Heart left ventricle (tissue), 16 donors: ENCODE results near the gene RFT1. TPM values are rescaled to one million over a fixed set of nuclear protein-coding genes. Genes with fewer than 3 reads are reported as not detected.

Experiments used
- ATAC-seq, 4 donors: fragments of 200-7000 bp; cut with Tn5 transposase; one replicate each; pipeline ENCODE4 v1.9.1; 2020 to 2022; ENCODE audit warnings: moderate library complexity in 4 of 4, mild to moderate bottlenecking in 3 of 4, moderate number of reproducible peaks in 1 of 4
- DNase-seq, 5 donors: peaks; one replicate each; pipeline ENCODE4 v3.0.0-alpha.2; 2020
- H3K27ac ChIP-seq, 12 donors: fragments of 200-600 bp; sonication (generic) in 4 of 12; one replicate each; pipeline versions ENCODE4 v1.5.0 to v1.8.0; 2016 to 2022; ENCODE audit warnings: mild to moderate bottlenecking in 2 of 12
- H3K27me3 ChIP-seq, 9 donors: fragments of 200-600 bp; sonication (generic) in 2 of 9; one replicate each; pipeline versions ENCODE4 v1.5.1 to v1.8.0; 2016 to 2022; ENCODE audit warnings: mild to moderate bottlenecking in 3 of 9
- H3K36me3 ChIP-seq, 9 donors: fragments of 200-600 bp; sonication (generic) in 2 of 9; one replicate each; pipeline versions ENCODE4 v1.5.0 to v1.8.0; 2018 to 2022; ENCODE audit warnings: mild to moderate bottlenecking in 2 of 9
- H3K4me1 ChIP-seq, 12 donors: fragments of 200-600 bp; sonication (generic) in 4 of 12; one replicate each; pipeline versions ENCODE4 v1.5.0 to v1.8.0; 2016 to 2022; ENCODE audit warnings: mild to moderate bottlenecking in 3 of 12
- H3K4me3 ChIP-seq, 12 donors: fragments of 200-600 bp; sonication (generic) in 4 of 12; one replicate each; pipeline versions ENCODE4 v1.5.0 to v1.8.0; 2017 to 2022; ENCODE audit warnings: mild to moderate bottlenecking in 9 of 12, moderate library complexity in 4 of 12
- H3K9me3 ChIP-seq, 12 donors: fragments of 200-600 bp; sonication (generic) in 4 of 12; one replicate each; pipeline versions ENCODE4 v1.5.0 to v1.8.0; 2016 to 2022; ENCODE audit warnings: mild to moderate bottlenecking in 1 of 12
- CTCF ChIP-seq, 12 donors: fragments of 200-600 bp; sonication (generic) in 4 of 12; IDR thresholded peaks; one replicate each; pipeline versions ENCODE4 v1.5.0 to v1.8.0; 2018 to 2022; ENCODE audit warnings: antibody characterized with exemption in 12 of 12, mild to moderate bottlenecking in 5 of 12
- POLR2A ChIP-seq, 2 donors: fragments of 450-650 bp; IDR thresholded peaks; one replicate each; pipeline ENCODE4 v1.6.1; 2017; ENCODE audit warnings: antibody characterized with exemption in 2 of 2, mild to moderate bottlenecking in 2 of 2, moderate library complexity in 2 of 2
- WGBS, 4 donors: extraction: QIAGEN DNeasy Blood & Tissue Kit in 2 of 4; methylation state at CpG; one replicate each; pipeline versions ENCODE4 v1.1.5 to v1.1.7; 2013 to 2018; 5-methylcytosine and 5-hydroxymethylcytosine counted together
- intact Hi-C, 10 donors: fragments of 100-400 bp; cut with DNase I; formaldehyde crosslinking; loops; one replicate each; pipeline versions ENCODE4 v1.11.1 to v1.14.2; 2022
- polyA plus RNA-seq, 2 donors: library from polyadenylated mRNA; stranded (reverse); fragments of 200-250 nt; gene quantifications; one replicate each; pipeline ENCODE4 v1.2.3, GENCODE V29; 2013
- total RNA-seq, 9 donors: library from RNA; depleted of rRNA in 2 of 9; stranded (reverse); fragments of >200 nt in 2 of 9; fragmentation: NEBNext Ultra II Directional in 3 of 9; extraction: Animal tissue kit (Norgen Biotek cat#: 25700) in 3 of 9; gene quantifications; one replicate each; pipeline versions ENCODE4 v1.1.0 to v1.2.4, GENCODE V29; 2016 to 2023
- donor health status: ischemic (EF 13 %, LVEDD 7.1; RV severe dilation, severe dysfunction).
- donor health status: healthy with polysubstance abuse.
- donor health status: DM: no; HTN: yes; CAD: no.
- donor health status: DM: no; HTN: no; CAD: no.
- donor health status: ischemic (EF 25% LVEDD 6.9; RV normal size, moderate dysfunction).
- donor health status: ischemic (EF 25% LVEDD 5.7; RV mildly dilated, moderate dysfunction).
- donor health status: healthy.
- donor health status: DM: yes; HTN: yes; CAD: no.
- donor health status: ischemic (EF 35%, LVEDD 5.7; RV mildly dilated, moderate dysfunction).
- donor health status: nonischemic (EF 11% LVEDD 7.7; RV severe dilation, severe dysfunction).
- donor health status: DM: yes; HTN: yes; CAD: no.
- donor health status: PGD.
- donor health status: ischemic (EF 29% LVEDD 5.4; RV normal size, mild dysfunction).
- donor health status: nonischemic (EF 23%, LVEDD 6.1; RV moderate dilation, normal function).

Gene RFT1
- total and polyA plus RNA-seq, 11 donors, result 5.0 to 16.2 (median 8.8) TPM

DNA sequence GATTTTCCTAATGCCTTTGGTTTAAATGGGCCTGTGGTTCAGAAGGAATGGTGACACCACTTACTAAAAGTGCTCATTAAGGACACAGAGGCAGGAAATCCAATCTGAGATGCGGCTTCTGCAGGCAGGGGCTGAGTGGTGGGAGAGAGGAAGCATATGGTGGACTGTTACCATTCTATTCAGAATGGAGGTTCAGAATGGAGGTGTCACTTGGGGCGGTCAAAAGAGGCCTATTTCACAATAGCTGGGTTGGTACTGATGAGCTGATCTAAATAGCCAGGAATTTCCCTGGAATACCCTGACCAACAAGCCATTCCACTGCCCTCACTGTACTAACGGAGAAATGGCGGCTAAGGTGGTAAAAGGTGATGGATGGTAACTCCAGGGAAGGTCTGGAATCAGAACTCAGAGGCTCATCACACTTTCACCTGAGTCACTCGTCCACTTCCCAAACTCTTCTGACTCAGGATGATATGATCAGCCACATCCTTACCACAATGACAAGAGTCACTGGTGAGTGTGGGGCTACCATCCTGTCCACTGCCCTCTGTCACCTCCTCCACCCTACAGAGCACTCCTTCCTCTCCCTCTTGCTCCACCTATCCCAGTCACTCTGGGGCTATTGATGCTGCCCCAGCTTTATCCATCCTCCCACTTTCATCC, 15.7 kb downstream of the RFT1 start:
- intact Hi-C loops, result loop anchor here (1.0 to 10.0 kb wide), 6 partner anchors 80 to 600 kb away; no protein-coding TSS in a partner anchor
- Histone ChIP-seq H3K9me3 (no peaks in the 10 kb centered on the region), H3K27me3 (no peaks in the 10 kb centered on the region), H3K4me1 (peaks cover 0 to 27% (median 11%) of the 10 kb centered on the region in 12 donors), H3K27ac (peak overlapping the region in 10 of 12 donors; percentile 63 to 88 (median 80)), H3K36me3 (peaks cover 0 to 90% (median 75%) of the 10 kb centered on the region in 9 donors), H3K4me3 (no peak overlapping the region)
- 83 to 92% (median 88%) methylated on average over 5 of the region's 5 CpGs for WGBS, 4 donors
- DNase-seq (no peak), ATAC-seq (peak in 1 of 4 donors; percentile 41)
- TF ChIP-seq CTCF (IDR thresholded peaks at IDR 0.05) (no peak), POLR2A (IDR thresholded peaks at IDR 0.05) (no peak)

- peak overlapping the region in 11 of 12 donors; percentile 63 to 88 (median 80) for H3K27ac ChIP-seq
- TF ChIP-seq CTCF (IDR thresholded peaks at IDR 0.05) (peak; percentile 84 to 96 (median 90)), POLR2A (IDR thresholded peaks at IDR 0.05) (no peak)
Observed at GRCh38 chr3:53114011-53114400, 16.2 kb downstream of the RFT1 start.

GRCh38 chr3:53113293-53114010, 16.8 kb downstream of the RFT1 start:
- DNase-seq (peak; percentile 83 to 92 (median 83)), ATAC-seq (peak; percentile 86 to 95 (median 90))
- intact Hi-C loops, result loop anchor here (1.0 to 10.0 kb wide), 6 partner anchors 81 to 601 kb away; no protein-coding TSS in a partner anchor
- WGBS, 4 donors, result 35 to 68% (median 52%) methylated on average over 1 of the region's 1 CpG
- Histone ChIP-seq H3K27ac (peak overlapping the region in 11 of 12 donors; percentile 63 to 88 (median 80)), H3K4me3 (no peak overlapping the region), H3K27me3 (no peaks in the 10 kb centered on the region), H3K4me1 (peaks cover 0 to 27% (median 11%) of the 10 kb centered on the region in 12 donors), H3K36me3 (peaks cover 0 to 90% (median 72%) of the 10 kb centered on the region in 9 donors), H3K9me3 (no peaks in the 10 kb centered on the region)
- no peak for TF ChIP-seq CTCF (IDR thresholded peaks at IDR 0.05)
- TF ChIP-seq POLR2A (IDR thresholded peaks at IDR 0.05), result no peak

More at GRCh38 chr3:53114011-53114400, 16.2 kb downstream of the RFT1 start:
- WGBS, 4 donors, result 6 to 9% (median 7%) methylated on average over 5 of the region's 5 CpGs
- intact Hi-C loops, result loop anchor here (1.0 to 10.0 kb wide), 6 partner anchors 81 to 601 kb away; no protein-coding TSS in a partner anchor
- H3K27me3 ChIP-seq, result no peaks in the 10 kb centered on the region
- no peaks in the 10 kb centered on the region for H3K9me3 ChIP-seq
- peaks cover 0 to 90% (median 72%) of the 10 kb centered on the region in 9 donors for H3K36me3 ChIP-seq
- ATAC-seq, result peak; percentile 76 to 89 (median 84)
- no peak overlapping the region for H3K4me3 ChIP-seq
- peaks cover 0 to 25% (median 11%) of the 10 kb centered on the region in 12 donors for H3K4me1 ChIP-seq
- DNase-seq, result peak; percentile 78 to 85 (median 83)

DNA sequence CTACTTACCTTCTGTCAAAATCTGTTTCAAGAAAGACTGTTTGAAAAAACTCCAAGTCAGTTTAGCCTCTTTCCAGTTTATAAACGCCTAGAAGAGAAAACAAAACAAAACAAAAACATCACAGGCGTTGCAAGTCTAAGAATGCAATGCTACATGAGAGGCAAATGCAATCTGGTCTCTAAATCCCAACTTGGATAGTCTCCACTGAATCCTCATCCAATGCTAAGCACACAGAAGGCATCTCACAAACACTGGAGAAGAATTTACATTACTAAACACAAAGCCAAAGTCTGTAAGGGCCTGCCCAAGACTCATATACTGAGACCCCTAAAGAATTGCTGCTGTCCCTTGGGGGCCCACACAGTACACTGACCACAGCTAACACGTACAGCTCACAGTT, 18.4 kb downstream of the RFT1 start:
- ATAC-seq, result no peak
- Histone ChIP-seq H3K36me3 (peaks cover 0 to 90% (median 60%) of the 10 kb centered on the region in 9 donors), H3K27ac (peak overlapping the region in 4 of 12 donors; percentile 79 to 83 (median 80)), H3K9me3 (no peaks in the 10 kb centered on the region), H3K4me1 (peaks cover 0 to 27% (median 11%) of the 10 kb centered on the region in 12 donors), H3K4me3 (no peak overlapping the region), H3K27me3 (no peaks in the 10 kb centered on the region)
- no peak for DNase-seq
- WGBS, 4 donors, result 77 to 85% (median 78%) methylated on average over 3 of the region's 3 CpGs
- TF ChIP-seq CTCF (IDR thresholded peaks at IDR 0.05), result no peak
- TF ChIP-seq POLR2A (IDR thresholded peaks at IDR 0.05), result no peak
- intact Hi-C loops, result loop anchor here in 2 of 10 donors (10.0 kb wide), 2 partner anchors 593 to 603 kb away; no protein-coding TSS in a partner anchor
